Measurements from ENCODE around the gene MAPK14. TPM values are rescaled to one million over a fixed set of nuclear protein-coding genes. Genes with fewer than 3 reads are reported as not detected.

Gene MAPK14
- total and polyA plus RNA-seq, 7 donors: 11.8 to 42.0 (median 31.0) TPM

DNA sequence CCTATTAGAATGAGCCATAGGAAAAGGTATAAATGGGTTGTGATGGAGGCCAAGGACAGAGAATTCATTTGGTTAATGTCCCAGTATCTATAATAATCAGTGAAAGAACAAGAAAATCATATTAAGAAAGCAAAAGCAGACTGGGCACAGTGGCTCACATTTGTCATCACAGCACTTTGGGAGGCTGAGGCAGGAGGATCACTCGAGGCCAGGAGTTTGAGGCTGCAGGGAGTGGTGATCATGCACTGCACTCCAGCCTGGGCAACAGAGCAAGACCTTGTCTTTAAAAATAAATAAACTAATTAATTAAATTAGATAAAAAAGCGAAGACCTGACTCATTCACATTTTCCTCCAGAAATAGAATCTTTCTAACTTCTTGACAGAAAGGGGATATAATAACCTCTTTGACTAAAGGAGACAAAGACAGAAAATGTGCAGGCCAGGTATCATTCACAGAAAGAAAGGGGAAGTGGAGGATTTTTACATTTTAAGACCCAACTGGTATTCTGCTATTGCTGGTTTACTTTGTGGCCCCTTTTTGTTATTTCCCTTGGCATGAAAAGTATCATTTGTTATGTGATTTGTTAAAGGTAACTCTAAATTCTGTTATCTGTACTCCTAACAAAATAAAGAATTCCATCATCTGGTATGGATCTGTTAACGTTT, 70.8 kb downstream of the MAPK14 start:
- ATAC-seq: no peak
- H3K4me3 ChIP-seq: no peak overlapping the region
- peaks cover 7 to 33% of the 10 kb centered on the region in 2 donors for H3K36me3 ChIP-seq (ENCODE audit: insufficient read depth in 1 of 2, low read depth in 1 of 2)
- 74 to 78% (median 77%) methylated on average over 3 of the region's 3 CpGs for WGBS, 3 donors
- H3K4me1 ChIP-seq: peaks cover 4% of the 10 kb centered on the region
- intact Hi-C loops (cut with DNase I): loop anchor here in 1 of 2 donors (10.0 kb wide), 1 partner anchor 174 kb away; the partner anchor contains the start of gene SRPK1
- no peak for DNase-seq
- TF ChIP-seq, protein P1, sequence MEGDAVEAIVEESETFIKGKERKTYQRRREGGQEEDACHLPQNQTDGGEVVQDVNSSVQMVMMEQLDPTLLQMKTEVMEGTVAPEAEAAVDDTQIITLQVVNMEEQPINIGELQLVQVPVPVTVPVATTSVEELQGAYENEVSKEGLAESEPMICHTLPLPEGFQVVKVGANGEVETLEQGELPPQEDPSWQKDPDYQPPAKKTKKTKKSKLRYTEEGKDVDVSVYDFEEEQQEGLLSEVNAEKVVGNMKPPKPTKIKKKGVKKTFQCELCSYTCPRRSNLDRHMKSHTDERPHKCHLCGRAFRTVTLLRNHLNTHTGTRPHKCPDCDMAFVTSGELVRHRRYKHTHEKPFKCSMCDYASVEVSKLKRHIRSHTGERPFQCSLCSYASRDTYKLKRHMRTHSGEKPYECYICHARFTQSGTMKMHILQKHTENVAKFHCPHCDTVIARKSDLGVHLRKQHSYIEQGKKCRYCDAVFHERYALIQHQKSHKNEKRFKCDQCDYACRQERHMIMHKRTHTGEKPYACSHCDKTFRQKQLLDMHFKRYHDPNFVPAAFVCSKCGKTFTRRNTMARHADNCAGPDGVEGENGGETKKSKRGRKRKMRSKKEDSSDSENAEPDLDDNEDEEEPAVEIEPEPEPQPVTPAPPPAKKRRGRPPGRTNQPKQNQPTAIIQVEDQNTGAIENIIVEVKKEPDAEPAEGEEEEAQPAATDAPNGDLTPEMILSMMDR (IDR thresholded peaks at IDR 0.05): no peak
- no peak overlapping the region for H3K27ac ChIP-seq
- H3K9me3 ChIP-seq: no peaks in the 10 kb centered on the region
- no peaks in the 10 kb centered on the region for H3K27me3 ChIP-seq (ENCODE audit: insufficient read depth in 3 of 3, low read length in 2 of 3)

DNA sequence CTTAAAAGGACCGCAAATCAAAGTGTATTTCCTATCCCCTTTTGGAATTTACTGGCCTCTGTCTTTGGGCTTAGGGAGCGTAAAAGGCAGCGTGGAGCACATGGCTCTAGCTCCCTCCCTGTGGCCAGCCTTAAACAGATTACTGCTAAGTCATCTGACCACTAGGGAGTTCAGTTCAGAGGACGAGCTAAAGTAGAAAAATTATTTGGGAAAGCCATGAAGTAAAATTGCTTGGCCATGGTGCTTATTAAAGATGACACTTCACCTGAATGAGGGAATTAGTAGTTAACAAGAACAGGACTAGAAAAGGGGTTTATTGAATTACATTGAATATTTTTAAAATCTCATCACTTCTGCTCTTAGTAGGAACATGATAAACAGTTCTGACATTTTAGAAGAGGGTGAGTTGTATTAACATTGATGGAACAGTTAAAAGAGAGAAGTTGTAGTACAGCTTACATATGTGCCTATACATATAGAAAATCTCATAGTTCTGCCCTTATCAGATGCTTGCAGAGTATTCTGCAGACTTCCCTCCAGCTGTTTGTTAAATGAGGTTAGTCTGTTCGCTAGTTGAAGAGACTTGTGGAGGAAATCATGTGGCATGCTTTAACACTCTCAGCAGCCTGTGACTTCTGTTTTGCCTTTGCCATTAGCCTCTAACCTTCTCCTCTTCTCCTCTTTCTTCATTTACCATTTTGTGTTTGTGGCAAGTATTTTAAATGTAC, 71.5 kb downstream of the MAPK14 start:
- WGBS, 3 donors: 60 to 77% (median 63%) methylated on average over 5 of the region's 5 CpGs
- H3K36me3 ChIP-seq (ENCODE audit: insufficient read depth in 1 of 2, low read depth in 1 of 2): peaks cover 7 to 40% of the 10 kb centered on the region in 2 donors
- intact Hi-C loops (cut with DNase I): loop anchor here in 1 of 2 donors (10.0 kb wide), 1 partner anchor 174 kb away; the partner anchor contains the start of gene SRPK1
- peaks cover 4% of the 10 kb centered on the region for H3K4me1 ChIP-seq
- TF ChIP-seq, protein P1 (IDR thresholded peaks at IDR 0.05): no peak
- H3K27me3 ChIP-seq (ENCODE audit: insufficient read depth in 3 of 3, low read length in 2 of 3): no peaks in the 10 kb centered on the region
- H3K27ac ChIP-seq: no peak overlapping the region
- H3K9me3 ChIP-seq: no peaks in the 10 kb centered on the region
- ATAC-seq (no peak), DNase-seq (no peak)
- H3K4me3 ChIP-seq: no peak overlapping the region

DNA sequence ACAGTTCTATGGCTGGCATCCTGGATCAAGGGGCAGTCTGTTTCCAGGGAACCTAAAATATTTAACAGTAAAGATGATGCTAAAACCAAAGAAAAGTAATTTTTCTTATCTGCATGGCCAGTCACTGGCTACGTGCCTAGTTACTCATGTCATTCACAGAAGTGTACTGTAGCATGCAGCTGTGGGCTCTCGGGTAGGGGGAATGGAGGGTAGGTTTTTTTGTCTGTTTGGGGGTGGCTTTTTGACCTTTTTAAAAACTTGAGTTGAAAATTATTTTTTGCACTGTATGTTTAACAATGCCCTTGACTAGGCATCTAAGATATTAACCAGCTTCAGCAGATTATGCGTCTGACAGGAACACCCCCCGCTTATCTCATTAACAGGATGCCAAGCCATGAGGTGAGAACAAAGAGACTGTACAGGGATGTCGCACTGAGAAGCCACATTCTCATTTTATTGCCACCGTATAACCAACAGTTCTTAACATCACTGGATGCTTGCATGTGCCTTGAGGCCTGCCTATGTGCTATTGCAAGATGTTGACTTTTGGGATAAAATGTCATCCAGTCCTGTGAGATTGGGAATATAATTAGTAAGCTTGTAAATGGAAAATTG, 72.4 kb downstream of the MAPK14 start:
- 65 to 69% (median 66%) methylated on average over 6 of the region's 6 CpGs for WGBS, 3 donors
- DNase-seq: no peak
- H3K9me3 ChIP-seq: no peaks in the 10 kb centered on the region
- no peak overlapping the region for H3K4me3 ChIP-seq
- no peak for ATAC-seq
- intact Hi-C loops (cut with DNase I): loop anchor here in 1 of 2 donors (10.0 kb wide), 1 partner anchor 175 kb away; the partner anchor contains the start of gene SRPK1
- peaks cover 7 to 48% of the 10 kb centered on the region in 2 donors for H3K36me3 ChIP-seq (ENCODE audit: insufficient read depth in 1 of 2, low read depth in 1 of 2)
- no peaks in the 10 kb centered on the region for H3K27me3 ChIP-seq (ENCODE audit: insufficient read depth in 3 of 3, low read length in 2 of 3)
- H3K4me1 ChIP-seq: peaks cover 1% of the 10 kb centered on the region
- TF ChIP-seq, protein P1 (IDR thresholded peaks at IDR 0.05): no peak
- H3K27ac ChIP-seq: no peak overlapping the region

DNA sequence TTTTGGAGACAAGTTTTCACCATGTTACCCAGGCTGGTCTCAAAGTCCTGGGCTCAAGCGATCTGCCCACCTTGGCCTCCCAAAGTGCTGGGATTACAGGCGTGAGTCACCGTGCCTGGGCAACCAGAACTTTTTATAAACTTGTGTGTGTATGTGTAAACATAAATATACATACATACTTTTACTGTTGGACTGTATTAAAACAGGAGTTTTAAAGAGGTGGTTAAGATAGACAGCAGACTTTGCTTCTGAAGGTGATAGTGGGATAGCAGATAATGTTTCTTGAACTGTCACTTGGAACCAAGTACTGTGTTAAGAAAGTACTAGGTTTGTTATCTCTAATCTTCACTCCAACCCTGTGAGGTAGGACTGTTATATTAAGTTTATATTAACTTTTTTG, 74.1 kb downstream of the MAPK14 start:
- H3K36me3 ChIP-seq (ENCODE audit: insufficient read depth in 1 of 2, low read depth in 1 of 2): peaks cover 5 to 48% of the 10 kb centered on the region in 2 donors
- TF ChIP-seq, protein P1 (IDR thresholded peaks at IDR 0.05): no peak
- no peaks in the 10 kb centered on the region for H3K4me1 ChIP-seq
- no peaks in the 10 kb centered on the region for H3K9me3 ChIP-seq
- WGBS, 3 donors: 95 to 100% (median 97%) methylated on average over 3 of the region's 3 CpGs
- no peak for DNase-seq
- H3K27me3 ChIP-seq (ENCODE audit: insufficient read depth in 3 of 3, low read length in 2 of 3): no peaks in the 10 kb centered on the region
- intact Hi-C loops (cut with DNase I): no loop called here
- H3K27ac ChIP-seq: no peak overlapping the region
- no peak for ATAC-seq
- no peak overlapping the region for H3K4me3 ChIP-seq

Data from psoas muscle (tissue), 8 donors.